Retinal pigment epithelial cell (primary cell): ENCODE data around the gene ADGRD1.

ENCODE experiments used
- DNase-seq: peaks from one replicate; pipeline ENCODE4 v3.0.0-alpha.2; 2010; ENCODE audit warnings: low read depth
- H3K4me3 ChIP-seq: 2 replicates; pipeline ENCODE4 v1.5.1; 2011; ENCODE audit warnings: mild to moderate bottlenecking, low read length, control low read depth, moderate library complexity
- CTCF ChIP-seq: conservative IDR thresholded peaks from 2 replicates; pipeline ENCODE4 v1.5.1; 2011; ENCODE audit warnings: low read depth, low read length, control low read depth, inconsistent platforms

ADGRD1 gene

DNA sequence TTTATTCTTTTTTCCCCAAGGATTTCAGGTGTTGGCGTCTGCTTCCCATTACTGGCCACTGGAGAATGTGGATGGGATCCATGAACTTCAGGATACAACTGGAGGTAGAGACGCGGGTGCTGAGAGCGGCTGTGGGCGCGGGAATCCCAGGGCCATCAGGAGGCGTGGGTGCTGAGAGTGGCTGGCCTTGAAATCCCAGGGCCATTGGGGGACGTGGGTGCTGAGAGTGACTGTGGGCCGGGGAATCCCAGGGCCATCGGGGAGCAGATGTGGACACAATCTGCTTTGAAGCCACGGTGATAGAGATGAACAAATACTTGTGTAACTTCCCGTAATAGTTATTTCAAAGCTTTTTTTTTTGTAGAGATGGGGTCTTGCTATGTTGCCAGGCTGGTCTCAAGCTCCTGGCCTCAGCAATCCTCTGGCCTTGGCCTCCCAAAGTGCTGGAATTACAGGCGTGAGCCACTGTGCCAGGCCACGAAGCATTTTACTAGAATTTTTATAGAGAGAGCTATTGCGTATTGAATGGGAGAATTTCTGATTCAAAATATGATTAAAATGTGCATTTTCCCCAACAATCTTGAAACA lies 12.8 kb downstream of the ADGRD1 start:
- no peak overlapping the region for H3K4me3 ChIP-seq
- TF ChIP-seq CTCF = no peak
- no peak for DNase-seq

- no peak overlapping the region for H3K4me3 ChIP-seq
- DNase-seq = no peak
- no peak for TF ChIP-seq CTCF
Measured at GRCh38 chr12:130967636-130968035, 13.9 kb downstream of the ADGRD1 start.

GRCh38 chr12:130968611-130969010 lies 14.9 kb downstream of the ADGRD1 start:
- no peak for TF ChIP-seq CTCF
- no peak overlapping the region for H3K4me3 ChIP-seq
- no peak for DNase-seq

DNA sequence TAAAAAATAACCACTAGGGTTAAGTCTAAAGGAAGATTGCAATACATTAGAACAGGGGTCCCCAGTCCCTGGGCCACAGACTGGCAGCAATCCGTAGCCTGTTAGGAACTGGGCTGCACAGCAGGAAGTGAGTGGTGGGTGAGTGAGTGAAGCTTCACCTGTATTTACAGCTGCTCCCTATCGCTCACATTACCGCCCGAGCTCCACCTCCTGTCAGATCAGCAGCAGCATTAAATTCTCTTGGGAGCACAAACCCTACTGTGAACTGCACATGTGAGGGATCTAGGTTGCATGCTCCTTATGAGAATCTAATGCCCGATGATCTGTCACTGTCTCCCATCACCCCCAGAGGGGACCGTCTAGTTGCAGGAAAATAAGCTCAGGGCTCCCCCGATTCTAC lies 15.5 kb downstream of the ADGRD1 start:
- no peak for DNase-seq
- TF ChIP-seq CTCF = no peak
- H3K4me3 ChIP-seq = no peak overlapping the region

GRCh38 chr12:130970165-130970907 lies 16.6 kb downstream of the ADGRD1 start:
- TF ChIP-seq CTCF = no peak
- H3K4me3 ChIP-seq = no peak overlapping the region
- DNase-seq = no peak

DNA sequence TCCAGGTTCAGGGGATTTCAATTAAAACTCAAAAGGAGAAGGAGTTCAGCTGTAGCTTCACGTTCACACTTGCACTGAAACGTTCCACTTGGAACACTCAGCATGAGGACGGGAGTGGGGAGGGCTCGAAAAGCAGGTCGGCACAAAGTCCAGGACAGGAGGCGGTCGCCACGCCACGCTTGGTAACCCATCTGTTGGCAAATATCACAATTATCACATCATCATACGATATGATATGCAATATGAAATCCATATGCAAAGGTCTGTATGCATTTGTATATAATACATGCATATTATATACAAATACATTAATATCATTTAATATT lies 17.2 kb downstream of the ADGRD1 start:
- DNase-seq = no peak
- no peak for TF ChIP-seq CTCF
- H3K4me3 ChIP-seq = no peak overlapping the region

DNA sequence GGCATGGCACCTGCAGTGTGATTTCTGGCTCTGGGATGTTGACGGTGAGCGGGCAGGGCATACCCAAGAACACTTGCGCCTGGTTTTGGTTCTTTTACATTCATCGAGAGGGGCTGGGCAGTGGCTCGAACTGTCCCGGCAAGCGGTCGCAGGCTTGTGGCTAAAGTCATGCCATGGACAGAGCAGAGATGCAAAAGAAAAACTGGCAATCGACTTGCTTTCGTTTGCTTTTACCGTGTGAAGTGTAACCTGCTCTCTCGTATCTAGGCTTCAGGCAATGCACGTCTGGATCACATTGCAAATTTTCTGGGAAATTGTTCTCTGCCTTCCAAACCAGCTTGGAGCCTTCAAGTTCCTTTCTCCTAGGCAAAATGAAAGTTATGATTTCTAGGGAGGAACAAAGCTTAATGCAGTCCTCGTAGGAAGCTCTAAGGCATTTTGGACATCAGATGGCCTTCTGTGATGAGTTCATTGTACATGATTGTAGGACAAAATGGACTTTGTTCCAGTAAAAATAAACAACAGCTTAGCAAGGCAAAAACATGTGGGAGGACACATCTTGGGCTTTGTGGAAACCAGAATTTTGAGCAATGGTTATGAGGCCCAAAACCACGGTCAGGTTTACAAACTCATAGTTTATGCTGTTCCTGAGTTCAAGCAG lies 18.3 kb downstream of the ADGRD1 start:
- H3K4me3 ChIP-seq = no peak overlapping the region
- TF ChIP-seq CTCF = no peak
- no peak for DNase-seq
